DMS53 treated with DMSO at 0.1 percent for 48 hours (cell line): ENCODE data around the gene ARHGAP45.

Experiments
- DNase-seq: peaks from one replicate; lab custom pipeline; 2025; ENCODE audit not compliant: unreplicated experiment; lab: John Stamatoyannopoulos, UW

Gene ARHGAP45

DNA sequence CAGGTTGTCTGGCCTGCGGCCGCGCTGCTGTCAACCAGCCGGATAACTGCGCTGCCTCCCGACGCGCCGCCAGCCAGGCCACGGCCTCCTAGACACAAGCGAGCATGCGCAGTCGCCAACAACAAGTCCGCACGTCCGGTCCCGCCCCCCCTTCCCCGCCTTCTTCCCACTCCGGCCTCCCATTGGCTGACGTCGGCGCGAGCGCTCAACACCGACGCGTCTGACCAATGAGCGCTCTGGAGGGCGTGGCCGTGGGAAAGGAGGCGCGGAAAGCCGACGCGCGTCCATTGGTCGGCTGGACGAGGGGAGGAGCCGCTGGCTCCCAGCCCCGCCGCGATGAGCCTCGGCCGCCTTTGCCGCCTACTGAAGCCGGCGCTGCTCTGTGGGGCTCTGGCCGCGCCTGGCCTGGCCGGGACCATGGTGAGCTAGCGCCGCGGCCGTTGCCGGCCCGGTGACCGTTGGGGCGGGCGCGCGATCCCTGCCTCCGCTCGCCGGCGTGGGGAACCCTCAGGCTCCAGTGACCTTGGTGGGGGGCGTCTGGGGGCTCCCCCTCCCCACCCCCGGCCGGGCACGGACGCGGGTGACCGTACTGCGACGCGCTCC, 36.8 kb downstream of the ARHGAP45 start, which contains the start of gene GPX4:
TSS of gene GPX4 (plus strand) at position 287 of the 603 bp plus-strand sequence. CDS start at position 337, 50 bp downstream.
- DNase-seq = peak; percentile 88

- DNase-seq = peak; percentile 7
Measured at GRCh38 chr19:1104311-1105007, 37.5 kb downstream of the ARHGAP45 start.

GRCh38 chr19:1105008-1105872, 38.3 kb downstream of the ARHGAP45 start:
- no peak for DNase-seq

DNA sequence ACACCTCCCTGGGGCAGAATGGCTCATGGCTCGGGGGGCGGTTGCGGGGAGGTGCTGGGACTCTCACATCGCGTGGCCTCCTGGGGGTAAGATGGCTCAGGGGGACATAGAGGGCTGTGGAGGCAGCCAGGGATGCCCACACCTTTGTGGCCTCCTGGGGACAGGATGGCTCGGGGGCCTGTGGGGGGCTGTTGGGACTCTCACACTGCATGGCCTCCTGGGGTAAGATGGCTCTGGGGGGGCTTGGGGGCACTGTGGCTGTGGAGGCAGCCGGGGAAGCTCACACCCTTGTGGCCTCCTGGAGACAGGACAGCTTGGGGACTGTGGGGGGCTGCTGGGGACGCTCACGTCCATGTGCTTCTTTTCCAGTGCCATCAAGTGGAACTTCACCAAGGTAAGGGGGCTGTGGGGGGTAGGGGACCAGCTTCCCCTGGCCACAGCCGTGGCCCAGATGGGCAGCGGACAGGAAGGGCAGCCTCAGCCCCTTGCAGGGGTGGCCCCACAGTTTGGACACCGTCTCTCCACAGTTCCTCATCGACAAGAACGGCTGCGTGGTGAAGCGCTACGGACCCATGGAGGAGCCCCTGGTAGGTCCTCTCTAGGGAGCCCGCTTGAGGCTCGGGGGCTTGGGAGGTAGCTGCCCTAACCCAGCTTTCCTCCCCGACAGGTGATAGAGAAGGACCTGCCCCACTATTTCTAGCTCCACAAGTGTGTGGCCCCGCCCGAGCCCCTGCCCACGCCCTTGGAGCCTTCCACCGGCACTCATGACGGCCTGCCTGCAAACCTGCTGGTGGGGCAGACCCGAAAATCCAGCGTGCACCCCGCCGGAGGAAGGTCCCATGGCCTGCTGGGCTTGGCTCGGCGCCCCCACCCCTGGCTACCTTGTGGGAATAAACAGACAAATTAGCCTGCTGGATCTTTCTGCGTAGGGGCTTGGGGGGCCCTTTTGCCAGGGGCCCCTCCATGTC, 39.2 kb downstream of the ARHGAP45 start:
- no peak for DNase-seq

GRCh38 chr19:1106841-1107660, 40.1 kb downstream of the ARHGAP45 start:
- DNase-seq = no peak

- DNase-seq = no peak
Measured at GRCh38 chr19:1107661-1108261, 40.8 kb downstream of the ARHGAP45 start.

- no peak for DNase-seq
Measured at GRCh38 chr19:1108291-1109031, 41.5 kb downstream of the ARHGAP45 start.

GRCh38 chr19:1109032-1109551, 42.1 kb downstream of the ARHGAP45 start:
- DNase-seq = no peak

- no peak for DNase-seq
Measured at GRCh38 chr19:1109697-1110671, 43.0 kb downstream of the ARHGAP45 start.

DNA sequence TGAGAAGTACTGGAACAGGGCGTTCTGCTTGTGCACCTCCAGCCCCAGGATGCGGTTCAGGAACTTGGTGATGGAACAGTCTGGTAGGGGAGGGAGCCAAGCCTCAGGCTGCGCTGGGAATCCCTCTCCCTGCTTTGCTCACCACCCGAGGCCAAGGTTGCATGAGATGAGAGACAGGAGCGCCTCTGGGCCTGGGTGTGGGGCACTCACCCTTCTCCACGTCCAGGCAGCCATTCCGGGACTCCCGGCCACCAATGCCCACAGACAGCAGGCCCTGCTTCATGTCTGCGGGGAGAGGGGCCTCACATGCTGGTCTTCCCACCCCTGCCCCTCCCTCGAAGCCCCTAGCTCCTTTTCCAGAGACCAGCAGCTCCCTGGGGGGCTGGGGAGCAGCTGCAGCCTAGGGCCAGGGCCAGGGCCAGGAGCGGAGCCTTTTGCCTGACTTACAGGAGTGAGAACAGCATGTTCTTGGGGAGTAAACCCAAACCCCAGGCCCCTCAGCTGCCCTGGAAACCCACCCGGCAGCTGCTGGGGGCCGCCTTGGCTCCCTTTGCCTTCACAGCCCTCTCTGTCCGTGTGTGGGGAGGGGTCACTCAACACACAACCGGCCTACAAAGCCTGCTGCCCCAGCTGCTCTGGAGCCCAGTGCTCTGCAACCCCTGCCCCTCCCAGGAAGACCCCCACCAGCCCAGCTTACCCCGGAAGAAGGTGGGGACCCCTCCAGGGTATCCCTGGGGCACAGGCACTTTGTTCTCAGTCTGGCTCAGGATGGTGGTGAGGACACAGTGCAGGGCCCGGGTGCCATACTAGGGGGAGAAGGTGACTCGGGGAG, 44.1 kb downstream of the ARHGAP45 start:
- DNase-seq = no peak

DNA sequence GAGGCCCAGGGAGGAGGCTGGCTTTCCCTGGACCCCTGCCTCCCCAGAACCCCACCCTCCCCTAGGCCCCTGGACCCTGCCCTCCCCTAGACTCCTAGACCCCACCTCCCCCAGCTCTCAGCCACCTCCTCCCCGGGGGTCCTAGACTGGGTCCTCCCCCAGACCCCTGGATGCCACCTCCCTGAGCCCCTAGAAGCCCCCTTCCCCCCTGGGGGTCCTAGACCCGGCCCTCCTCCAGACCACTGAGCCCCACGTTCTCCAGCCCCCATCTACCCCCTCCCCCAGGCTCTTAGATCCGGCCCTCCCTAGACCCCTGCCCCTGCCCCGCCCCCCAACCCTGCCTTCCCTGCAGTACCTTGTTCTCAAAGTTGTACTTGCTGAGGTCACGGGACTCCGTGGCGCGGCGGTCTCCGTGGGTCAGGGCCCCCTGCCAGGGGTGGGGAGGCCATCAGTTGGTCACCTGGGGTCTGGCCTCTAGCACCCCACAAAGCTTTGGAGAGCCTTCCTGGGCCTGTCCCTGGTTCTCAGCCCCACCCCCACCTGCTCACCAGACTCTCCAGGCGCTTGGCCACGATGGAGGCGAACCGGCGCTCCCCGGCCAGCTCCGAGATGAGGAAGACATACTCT, 44.8 kb downstream of the ARHGAP45 start:
- no peak for DNase-seq

GRCh38 chr19:1112268-1113029, 45.5 kb downstream of the ARHGAP45 start:
- DNase-seq = no peak

- DNase-seq = no peak
Measured at GRCh38 chr19:1113030-1113985, 46.3 kb downstream of the ARHGAP45 start.

- DNase-seq = no peak
Measured at GRCh38 chr19:1113986-1114483, 47.1 kb downstream of the ARHGAP45 start.
